ENCODE measurements around the gene TMEM132D. TPM values are rescaled to one million over a fixed set of nuclear protein-coding genes. Genes with fewer than 3 reads are reported as not detected.

Gene TMEM132D
- total RNA-seq, 1 donor from 2014 or later = 1.1 TPM

DNA sequence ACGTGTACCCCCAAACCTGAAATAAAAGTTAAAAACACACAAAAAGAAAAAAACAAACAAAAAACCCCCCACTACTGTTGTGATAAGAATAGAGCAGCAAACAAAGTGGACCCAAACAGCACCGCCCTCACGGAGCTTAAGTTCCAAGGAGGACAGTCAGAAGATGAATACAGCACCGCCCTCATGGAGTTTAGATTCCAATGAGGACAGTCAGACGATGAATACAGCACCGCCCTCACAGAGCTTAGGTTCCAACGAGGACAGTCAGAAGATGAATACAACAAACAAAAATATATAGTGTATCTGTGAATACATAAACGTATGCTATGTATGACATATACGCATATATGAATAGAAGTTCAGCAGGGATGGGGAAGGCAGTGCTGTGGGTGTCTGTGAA lies 696.7 kb downstream of the TMEM132D start:
- no peak overlapping the region for H3K27ac Mint-ChIP-seq
- no peaks in the 10 kb centered on the region for H3K27me3 ChIP-seq

GRCh38 chr12:129203456-129203855 lies 700.4 kb downstream of the TMEM132D start:
- H3K27ac Mint-ChIP-seq = no peak overlapping the region
- TF ChIP-seq EZH2phosphoT487 (IDR thresholded peaks at IDR 0.05) = no peak
- H3K36me3 Mint-ChIP-seq = peaks cover 15% of the 10 kb centered on the region

More for the DNA sequence above, 696.7 kb downstream of the TMEM132D start:
- Histone ChIP-seq H3K9ac (no peak overlapping the region), H3K9me3 (ENCODE audit: low read depth) (no peaks in the 10 kb centered on the region), H3K4me1 (no peaks in the 10 kb centered on the region), H3K4me2 (no peak overlapping the region), H2AFZ (replicated peaks) (no peak overlapping the region), H3F3A (ENCODE audit: low read depth) (no peaks in the 10 kb centered on the region), H3K79me2 (ENCODE audit: low read depth) (no peaks in the 10 kb centered on the region), H3K4me3 (no peak overlapping the region), H3K27ac (no peak overlapping the region), H3K36me3 (no peaks in the 10 kb centered on the region), H4K20me1 (ENCODE audit: low read depth) (no peaks in the 10 kb centered on the region)
- Mint-ChIP-seq H3K4me3 (no peak overlapping the region), H3K4me1 (peaks cover 8% of the 10 kb centered on the region), H3K9me3 (no peaks in the 10 kb centered on the region), H3K36me3 (peaks cover 9% of the 10 kb centered on the region), H3K27me3 (ENCODE audit: insufficient read depth, low read depth) (peaks cover 3% of the 10 kb centered on the region)
- TF ChIP-seq EZH2 (IDR thresholded peaks at IDR 0.05) = no peak
- TF ChIP-seq, protein P1, sequence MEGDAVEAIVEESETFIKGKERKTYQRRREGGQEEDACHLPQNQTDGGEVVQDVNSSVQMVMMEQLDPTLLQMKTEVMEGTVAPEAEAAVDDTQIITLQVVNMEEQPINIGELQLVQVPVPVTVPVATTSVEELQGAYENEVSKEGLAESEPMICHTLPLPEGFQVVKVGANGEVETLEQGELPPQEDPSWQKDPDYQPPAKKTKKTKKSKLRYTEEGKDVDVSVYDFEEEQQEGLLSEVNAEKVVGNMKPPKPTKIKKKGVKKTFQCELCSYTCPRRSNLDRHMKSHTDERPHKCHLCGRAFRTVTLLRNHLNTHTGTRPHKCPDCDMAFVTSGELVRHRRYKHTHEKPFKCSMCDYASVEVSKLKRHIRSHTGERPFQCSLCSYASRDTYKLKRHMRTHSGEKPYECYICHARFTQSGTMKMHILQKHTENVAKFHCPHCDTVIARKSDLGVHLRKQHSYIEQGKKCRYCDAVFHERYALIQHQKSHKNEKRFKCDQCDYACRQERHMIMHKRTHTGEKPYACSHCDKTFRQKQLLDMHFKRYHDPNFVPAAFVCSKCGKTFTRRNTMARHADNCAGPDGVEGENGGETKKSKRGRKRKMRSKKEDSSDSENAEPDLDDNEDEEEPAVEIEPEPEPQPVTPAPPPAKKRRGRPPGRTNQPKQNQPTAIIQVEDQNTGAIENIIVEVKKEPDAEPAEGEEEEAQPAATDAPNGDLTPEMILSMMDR (IDR thresholded peaks at IDR 0.05) = no peak
- no peak for TF ChIP-seq EZH2phosphoT487 (IDR thresholded peaks at IDR 0.05)
- DNase-seq (ENCODE audit: low spot score) = no peak

GRCh38 chr12:129202109-129202814 lies 701.6 kb downstream of the TMEM132D start:
- H3K27ac Mint-ChIP-seq = no peak overlapping the region
- H3K27me3 Mint-ChIP-seq (ENCODE audit: insufficient read depth, low read depth) = peaks cover 3% of the 10 kb centered on the region
- no peak overlapping the region for H3K4me3 ChIP-seq
- H3F3A ChIP-seq (ENCODE audit: low read depth) = no peaks in the 10 kb centered on the region
- no peaks in the 10 kb centered on the region for H3K27me3 ChIP-seq
- no peaks in the 10 kb centered on the region for H3K36me3 ChIP-seq
- no peaks in the 10 kb centered on the region for H3K9me3 Mint-ChIP-seq
- no peaks in the 10 kb centered on the region for H3K4me1 Mint-ChIP-seq
- no peak overlapping the region for H3K4me3 Mint-ChIP-seq
- H4K20me1 ChIP-seq (ENCODE audit: low read depth) = no peaks in the 10 kb centered on the region
- H3K4me1 ChIP-seq = no peaks in the 10 kb centered on the region
- no peak for DNase-seq (ENCODE audit: low spot score)
- H3K4me2 ChIP-seq = no peak overlapping the region
- H3K36me3 Mint-ChIP-seq = peaks cover 13% of the 10 kb centered on the region
- no peaks in the 10 kb centered on the region for H3K9me3 ChIP-seq (ENCODE audit: low read depth)
- no peak overlapping the region for H2AFZ ChIP-seq (replicated peaks)
- H3K9ac ChIP-seq = no peak overlapping the region
- H3K79me2 ChIP-seq (ENCODE audit: low read depth) = no peaks in the 10 kb centered on the region
- TF ChIP-seq, protein P1 (IDR thresholded peaks at IDR 0.05) = no peak
- TF ChIP-seq EZH2phosphoT487 (IDR thresholded peaks at IDR 0.05) = no peak
- TF ChIP-seq EZH2 (IDR thresholded peaks at IDR 0.05) = no peak
- H3K27ac ChIP-seq = no peak overlapping the region

More at GRCh38 chr12:129203456-129203855, 700.4 kb downstream of the TMEM132D start:
- H3K36me3 ChIP-seq = no peaks in the 10 kb centered on the region
- H2AFZ ChIP-seq (replicated peaks) = no peak overlapping the region
- no peaks in the 10 kb centered on the region for H3F3A ChIP-seq (ENCODE audit: low read depth)
- no peaks in the 10 kb centered on the region for H3K9me3 ChIP-seq (ENCODE audit: low read depth)
- H3K27ac ChIP-seq = no peak overlapping the region
- no peak for DNase-seq (ENCODE audit: low spot score)
- peaks cover 3% of the 10 kb centered on the region for H3K27me3 Mint-ChIP-seq (ENCODE audit: insufficient read depth, low read depth)
- no peaks in the 10 kb centered on the region for H3K4me1 ChIP-seq
- H3K27me3 ChIP-seq = no peaks in the 10 kb centered on the region
- H3K4me2 ChIP-seq = no peak overlapping the region
- H3K4me1 Mint-ChIP-seq = no peaks in the 10 kb centered on the region
- H3K9me3 Mint-ChIP-seq = no peaks in the 10 kb centered on the region
- H3K9ac ChIP-seq = no peak overlapping the region
- H4K20me1 ChIP-seq (ENCODE audit: low read depth) = no peaks in the 10 kb centered on the region
- no peaks in the 10 kb centered on the region for H3K79me2 ChIP-seq (ENCODE audit: low read depth)
- no peak overlapping the region for H3K4me3 Mint-ChIP-seq
- H3K4me3 ChIP-seq = no peak overlapping the region

GRCh38 chr12:129201029-129201428 lies 702.8 kb downstream of the TMEM132D start:
- Histone ChIP-seq H3K4me3 (no peak overlapping the region), H2AFZ (replicated peaks) (peak overlapping the region; percentile 17), H3K79me2 (ENCODE audit: low read depth) (no peaks in the 10 kb centered on the region), H3F3A (ENCODE audit: low read depth) (no peaks in the 10 kb centered on the region), H3K4me2 (no peak overlapping the region), H4K20me1 (ENCODE audit: low read depth) (no peaks in the 10 kb centered on the region), H3K27ac (no peak overlapping the region), H3K9me3 (ENCODE audit: low read depth) (no peaks in the 10 kb centered on the region), H3K4me1 (no peaks in the 10 kb centered on the region), H3K9ac (no peak overlapping the region), H3K36me3 (no peaks in the 10 kb centered on the region), H3K27me3 (no peaks in the 10 kb centered on the region)
- no peak for DNase-seq (ENCODE audit: low spot score)
- Mint-ChIP-seq H3K9me3 (no peaks in the 10 kb centered on the region), H3K4me3 (no peak overlapping the region), H3K27me3 (ENCODE audit: insufficient read depth, low read depth) (peaks cover 3% of the 10 kb centered on the region), H3K4me1 (no peaks in the 10 kb centered on the region), H3K27ac (no peak overlapping the region), H3K36me3 (peaks cover 13% of the 10 kb centered on the region)
- no peak for TF ChIP-seq EZH2phosphoT487 (IDR thresholded peaks at IDR 0.05)
- TF ChIP-seq, protein P1 (IDR thresholded peaks at IDR 0.05) = no peak
- no peak for TF ChIP-seq EZH2 (IDR thresholded peaks at IDR 0.05)
